Tibial artery (tissue), 4 donors: ENCODE data around the gene GATB.
A peak's percentile ranks its signal among the peaks of the same experiment; 100 is the strongest.

ENCODE experiments used
- DNase-seq, 2 donors: peaks; one replicate each; pipeline ENCODE4 v3.0.0-alpha.2; 2019
- H3K27ac ChIP-seq, 2 donors: fragments of 200-600 bp; sonication (generic) in 1 of 2; 1 replicate in 1 of 2; 2 replicates in 1 of 2; pipeline ENCODE4 v1.5.1; 2018 to 2019; ENCODE audit warnings: mild to moderate bottlenecking in 1 of 2
- H3K27me3 ChIP-seq, 2 donors: fragments of 200-600 bp; sonication (generic) in 1 of 2; one replicate each; pipeline versions ENCODE4 v1.5.1 to v1.6.0; 2016 to 2019
- H3K36me3 ChIP-seq, 3 donors: fragments of 200-600 bp; sonication (generic) in 2 of 3; one replicate each; pipeline ENCODE4 v1.5.1; 2016 to 2019; ENCODE audit warnings: mild to moderate bottlenecking in 2 of 3
- H3K4me1 ChIP-seq, 4 donors: fragments of 200-600 bp; sonication (generic) in 2 of 4; 1 replicate in 3 of 4; 2 replicates in 1 of 4; pipeline ENCODE4 v1.5.1; 2016 to 2019
- H3K4me3 ChIP-seq, 2 donors: fragments of 200-600 bp; sonication (generic) in 1 of 2; 1 replicate in 1 of 2; 2 replicates in 1 of 2; pipeline ENCODE4 v1.5.1; 2018 to 2019; ENCODE audit warnings: mild to moderate bottlenecking in 2 of 2
- H3K9me3 ChIP-seq, 3 donors: fragments of 200-600 bp; sonication (generic) in 1 of 3; one replicate each; pipeline ENCODE4 v1.5.1; 2016 to 2019
- intact Hi-C: fragments of 100-400 bp; cut with DNase I; formaldehyde crosslinking; loops from one replicate; pipeline ENCODE4 v1.15.0; 2023; ENCODE audit warnings: low total_unique reads
- TF ChIP-seq, protein P1 (sequence below), 2 experiments: fragments of 200-600 bp in 1 of 2; fragments of 450-650 bp in 1 of 2; IDR thresholded peaks; one replicate each; pipeline ENCODE4 v1.5.1; 2017 to 2019; ENCODE audit warnings: antibody characterized with exemption in 2 of 2, mild to moderate bottlenecking in 1 of 2, moderate library complexity in 1 of 2

The GATB gene

DNA sequence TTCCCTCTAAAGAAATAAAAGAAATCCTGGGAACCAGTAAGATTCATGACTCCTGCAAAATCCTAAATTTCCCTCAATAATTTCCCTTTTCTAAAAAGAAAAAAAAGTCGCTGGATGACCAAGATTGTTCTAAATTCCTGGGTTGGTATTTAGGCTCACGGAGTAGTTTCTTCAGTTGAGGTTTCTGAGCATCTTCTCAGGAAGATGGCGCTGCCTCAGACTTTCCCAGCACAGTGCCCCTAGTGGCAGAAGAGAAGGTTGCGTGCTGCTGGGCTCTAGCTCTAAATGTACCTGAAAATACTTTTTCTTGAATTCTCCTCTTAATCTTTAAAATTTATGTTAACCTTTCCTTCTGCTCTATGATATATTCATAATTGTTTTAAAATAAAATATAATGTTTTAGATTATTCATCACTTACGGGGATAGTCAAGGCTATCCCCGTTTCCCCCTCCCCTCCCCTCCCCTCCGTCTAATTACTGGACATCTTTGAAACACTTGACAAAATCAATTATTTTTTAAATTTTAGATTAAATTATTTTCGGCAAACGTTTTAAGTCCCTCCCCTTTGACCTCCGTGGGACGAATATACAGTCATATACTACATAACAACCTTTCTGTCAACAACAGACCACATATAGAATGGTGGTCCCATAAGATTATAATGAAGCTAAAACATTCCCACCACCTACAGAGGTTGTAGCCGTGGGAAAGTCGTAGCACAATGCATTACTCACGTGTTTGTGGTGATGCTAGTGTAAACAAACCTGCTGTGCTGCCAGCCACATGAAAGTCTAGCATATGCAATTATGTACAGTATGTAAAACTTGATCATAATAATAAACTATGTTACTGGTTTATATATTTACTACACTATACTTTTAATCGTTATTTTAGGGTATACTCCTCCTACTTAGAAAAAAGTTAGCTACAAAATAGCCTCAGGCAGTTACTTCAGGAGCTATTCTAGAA lies 41.0 kb upstream of the GATB start:
- H3K4me3 ChIP-seq = no peak overlapping the region
- H3K9me3 ChIP-seq = no peaks in the 10 kb centered on the region
- TF ChIP-seq, protein P1, sequence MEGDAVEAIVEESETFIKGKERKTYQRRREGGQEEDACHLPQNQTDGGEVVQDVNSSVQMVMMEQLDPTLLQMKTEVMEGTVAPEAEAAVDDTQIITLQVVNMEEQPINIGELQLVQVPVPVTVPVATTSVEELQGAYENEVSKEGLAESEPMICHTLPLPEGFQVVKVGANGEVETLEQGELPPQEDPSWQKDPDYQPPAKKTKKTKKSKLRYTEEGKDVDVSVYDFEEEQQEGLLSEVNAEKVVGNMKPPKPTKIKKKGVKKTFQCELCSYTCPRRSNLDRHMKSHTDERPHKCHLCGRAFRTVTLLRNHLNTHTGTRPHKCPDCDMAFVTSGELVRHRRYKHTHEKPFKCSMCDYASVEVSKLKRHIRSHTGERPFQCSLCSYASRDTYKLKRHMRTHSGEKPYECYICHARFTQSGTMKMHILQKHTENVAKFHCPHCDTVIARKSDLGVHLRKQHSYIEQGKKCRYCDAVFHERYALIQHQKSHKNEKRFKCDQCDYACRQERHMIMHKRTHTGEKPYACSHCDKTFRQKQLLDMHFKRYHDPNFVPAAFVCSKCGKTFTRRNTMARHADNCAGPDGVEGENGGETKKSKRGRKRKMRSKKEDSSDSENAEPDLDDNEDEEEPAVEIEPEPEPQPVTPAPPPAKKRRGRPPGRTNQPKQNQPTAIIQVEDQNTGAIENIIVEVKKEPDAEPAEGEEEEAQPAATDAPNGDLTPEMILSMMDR (IDR thresholded peaks at IDR 0.05) = peak; percentile 30 to 55
- no peak overlapping the region for H3K27ac ChIP-seq
- H3K27me3 ChIP-seq = no peaks in the 10 kb centered on the region
- H3K36me3 ChIP-seq = no peaks in the 10 kb centered on the region
- peak in 1 of 2 donors; percentile 32 for DNase-seq
- peaks cover 0 to 7% (median under 1%) of the 10 kb centered on the region in 4 donors for H3K4me1 ChIP-seq
- intact Hi-C loops = no loop called here

DNA sequence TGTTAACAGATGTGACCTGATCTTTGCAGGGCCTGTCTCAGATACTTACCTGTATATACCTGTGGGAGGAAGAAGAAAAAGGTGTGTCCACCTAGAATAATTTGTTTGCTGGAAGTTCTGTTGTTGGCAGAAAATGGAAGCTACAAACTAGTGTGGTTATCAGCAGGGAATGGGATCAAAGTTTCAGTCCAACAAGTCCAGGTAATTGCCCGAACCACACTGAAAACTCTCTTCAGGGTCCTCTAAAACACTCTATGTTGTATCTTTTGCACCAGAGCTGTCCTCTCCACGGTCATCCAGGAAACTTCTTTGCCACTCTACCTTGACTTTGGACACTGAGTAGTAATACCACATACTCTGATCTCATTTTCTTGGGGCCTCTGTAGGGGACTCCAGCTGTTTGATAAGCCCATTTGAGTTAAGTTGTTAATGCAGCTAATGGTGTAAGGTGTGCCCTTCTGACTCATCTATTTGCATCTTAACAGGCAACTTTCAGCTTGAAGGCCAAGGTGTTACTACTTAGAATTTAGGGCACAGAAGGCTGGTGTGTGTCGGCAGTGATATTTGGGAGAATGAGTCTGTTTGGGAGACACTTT lies 38.7 kb upstream of the GATB start:
- Histone ChIP-seq H3K27me3 (no peaks in the 10 kb centered on the region), H3K27ac (no peak overlapping the region), H3K4me3 (no peak overlapping the region), H3K36me3 (no peaks in the 10 kb centered on the region), H3K9me3 (no peaks in the 10 kb centered on the region), H3K4me1 (no peaks in the 10 kb centered on the region)
- no peak for DNase-seq
- intact Hi-C loops = no loop called here
- TF ChIP-seq, protein P1 (IDR thresholded peaks at IDR 0.05) = no peak

DNA sequence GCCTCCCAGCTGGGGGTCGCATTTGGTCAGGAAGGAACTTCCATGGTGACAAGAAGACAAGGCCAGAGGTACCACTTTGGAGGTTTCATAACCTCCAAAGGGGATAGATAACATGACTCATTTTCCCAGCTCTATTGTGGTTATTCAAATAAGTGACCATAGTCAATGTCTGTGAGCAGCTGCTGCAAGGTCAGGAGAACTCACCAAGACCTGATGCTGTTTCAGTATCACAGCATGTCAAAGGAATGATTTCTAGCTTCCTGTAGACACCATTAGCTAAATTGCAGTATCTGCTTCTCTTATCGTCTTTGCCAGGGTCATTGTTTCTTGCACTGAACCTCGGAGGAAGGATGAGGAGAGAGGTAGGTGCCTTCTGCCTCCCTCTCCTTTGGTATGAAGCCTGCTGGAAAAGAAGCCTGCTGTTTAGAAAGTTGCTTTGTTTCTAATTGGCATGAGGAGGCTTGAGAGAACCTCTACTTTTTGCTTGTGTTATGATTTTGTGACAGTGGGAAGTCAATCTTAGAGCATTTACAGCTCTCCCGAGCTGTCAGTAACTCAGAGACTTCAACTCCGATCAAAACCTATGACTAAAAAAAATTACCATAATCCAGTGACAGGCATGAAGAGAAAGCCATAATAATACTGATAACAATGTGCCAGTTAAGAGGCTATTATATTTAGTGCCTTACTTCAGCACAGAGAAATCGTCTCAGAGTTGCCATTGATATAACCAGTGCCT lies 38.0 kb upstream of the GATB start:
- no peak for DNase-seq
- Histone ChIP-seq H3K9me3 (no peaks in the 10 kb centered on the region), H3K4me3 (no peak overlapping the region), H3K27ac (no peak overlapping the region), H3K4me1 (no peaks in the 10 kb centered on the region), H3K27me3 (no peaks in the 10 kb centered on the region), H3K36me3 (no peaks in the 10 kb centered on the region)
- intact Hi-C loops = no loop called here
- TF ChIP-seq, protein P1 (IDR thresholded peaks at IDR 0.05) = no peak

DNA sequence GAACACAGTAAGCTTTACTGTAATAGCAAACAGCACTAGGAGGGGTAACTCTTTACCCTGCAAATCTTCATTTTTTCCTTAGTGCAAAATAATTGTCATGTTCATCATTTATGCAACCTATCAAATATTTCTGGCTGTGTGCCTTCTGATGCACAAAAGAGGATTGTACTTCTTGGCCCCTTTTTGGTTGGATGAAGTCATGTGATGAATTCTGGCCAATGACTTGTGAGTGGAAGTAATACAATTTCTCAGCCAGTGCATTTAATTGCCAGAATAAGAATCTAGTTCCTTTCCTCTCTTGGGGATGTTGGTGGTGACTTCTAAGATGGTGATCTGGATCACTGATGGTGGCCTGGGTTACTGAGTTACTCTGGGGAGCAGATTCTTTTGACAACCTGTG lies 37.0 kb upstream of the GATB start:
- TF ChIP-seq, protein P1 (IDR thresholded peaks at IDR 0.05) = no peak
- Histone ChIP-seq H3K9me3 (no peaks in the 10 kb centered on the region), H3K36me3 (no peaks in the 10 kb centered on the region), H3K4me3 (no peak overlapping the region), H3K27ac (no peak overlapping the region), H3K4me1 (no peaks in the 10 kb centered on the region), H3K27me3 (no peaks in the 10 kb centered on the region)
- intact Hi-C loops = no loop called here
- DNase-seq = no peak

DNA sequence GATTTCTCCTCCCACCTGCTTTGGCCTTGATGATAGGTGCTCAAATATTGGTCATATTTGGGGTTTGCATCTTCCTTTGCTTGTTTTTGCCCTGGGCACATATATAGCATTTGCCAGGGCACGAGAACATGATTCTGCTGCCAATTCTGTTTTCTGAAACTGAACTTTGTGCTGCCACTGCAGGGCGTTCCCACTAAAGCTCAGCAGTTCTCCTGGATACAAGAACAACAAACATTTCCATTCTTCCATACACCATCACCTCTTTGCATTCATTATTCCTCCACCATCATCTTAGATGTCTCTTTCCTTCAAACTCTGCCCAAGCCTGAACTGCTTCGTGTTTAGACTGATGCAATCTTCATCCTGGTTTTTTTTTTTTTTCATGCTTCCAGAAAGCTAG lies 36.3 kb upstream of the GATB start:
- intact Hi-C loops = no loop called here
- no peak for DNase-seq
- TF ChIP-seq, protein P1 (IDR thresholded peaks at IDR 0.05) = no peak

More for the DNA sequence above, 36.3 kb upstream of the GATB start:
- Histone ChIP-seq H3K4me3 (no peak overlapping the region), H3K9me3 (no peaks in the 10 kb centered on the region), H3K27ac (no peak overlapping the region), H3K36me3 (no peaks in the 10 kb centered on the region), H3K4me1 (no peaks in the 10 kb centered on the region), H3K27me3 (no peaks in the 10 kb centered on the region)
